PC-3 (cell line): ENCODE data around the gene GDPD5. TPM values are rescaled to one million over a fixed set of nuclear protein-coding genes. Genes with fewer than 3 reads are reported as not detected.

Source experiments
- ATAC-seq: fragments of 200-7000 bp; cut with Tn5 transposase; 2 replicates; pipeline ENCODE4 v1.9.1; 2020; ENCODE audit warnings: mild to moderate bottlenecking, moderate library complexity
- Bru-seq: library from RNA; stranded (reverse); fragments of 400-500 nt; gene quantifications from one replicate; lab custom pipeline; 2021; lab: Mats Ljungman, UMichigan
- BruChase-seq, 2 experiments: library from RNA; stranded (reverse); fragments of 400-500 nt; gene quantifications; one replicate each; lab custom pipeline; 2021; lab: Mats Ljungman, UMichigan
- BruUV-seq: library from RNA; stranded (reverse); fragments of 400-500 nt; replicated peaks from 2 replicates; lab custom pipeline; 2021; lab: Mats Ljungman, UMichigan
- CTCF ChIA-PET: fragments of 300-600 bp; sonication (Branson Sonifier 250); formaldehyde crosslinking; loops from one replicate; lab custom pipeline; 2022; ENCODE audit warnings: antibody characterized with exemption; lab: Charles Lee
- POLR2A ChIA-PET: fragments of 300-600 bp; sonication (Branson Sonifier 250); formaldehyde crosslinking; loops from one replicate; lab custom pipeline; 2022; ENCODE audit warnings: antibody characterized with exemption; ENCODE audit not compliant: unreplicated experiment; lab: Charles Lee
- DNase-seq: peaks from one replicate; pipeline ENCODE4 v3.0.0-alpha.2; 2015
- H2AFZ ChIP-seq: fragments of 300-600 bp; sonication (generic); 2 replicates; pipeline ENCODE4 v1.6.0; 2016; ENCODE audit warnings: antibody characterized with exemption, low read length
- H3F3A ChIP-seq: fragments of 300-600 bp; sonication (generic); one replicate; pipeline ENCODE4 v1.6.0; 2017; ENCODE audit warnings: antibody characterized with exemption, low read length, control low read depth, mild to moderate bottlenecking; ENCODE audit not compliant: unreplicated experiment
- H3K27ac ChIP-seq: fragments of 300-600 bp; sonication (generic); 2 replicates; pipeline ENCODE4 v1.5.1; 2016; ENCODE audit warnings: mild to moderate bottlenecking, low read length
- H3K27me3 ChIP-seq: fragments of 300-600 bp; sonication (generic); 2 replicates; pipeline ENCODE4 v1.6.1; 2016; ENCODE audit warnings: low read length, mixed read lengths
- H3K36me3 ChIP-seq: fragments of 300-600 bp; sonication (generic); 2 replicates; pipeline ENCODE4 v1.6.1; 2016; ENCODE audit warnings: low read depth, mixed run types, low read length, mixed read lengths
- H3K4me1 ChIP-seq: fragments of 300-600 bp; sonication (generic); 2 replicates; pipeline ENCODE4 v1.5.1; 2016; ENCODE audit warnings: low read length; ENCODE audit not compliant: insufficient read depth
- H3K4me2 ChIP-seq: fragments of 300-600 bp; sonication (generic); 2 replicates; pipeline ENCODE4 v1.6.0; 2016; ENCODE audit warnings: low read length
- H3K4me3 ChIP-seq: fragments of 300-600 bp; sonication (generic); 2 replicates; pipeline ENCODE4 v1.5.1; 2016; ENCODE audit warnings: mild to moderate bottlenecking, low read length, mixed read lengths
- H3K79me2 ChIP-seq: fragments of 300-600 bp; sonication (generic); 2 replicates; pipeline ENCODE4 v1.6.1; 2017; ENCODE audit warnings: low read length, mixed read lengths
- H3K9ac ChIP-seq: fragments of 300-600 bp; sonication (generic); 2 replicates; pipeline ENCODE4 v1.6.0; 2016; ENCODE audit warnings: mild to moderate bottlenecking, low read length
- H3K9me2 ChIP-seq: fragments of 300-600 bp; sonication (generic); replicated peaks from 2 replicates; pipeline ENCODE4 v1.6.1; 2016; ENCODE audit warnings: mixed run types, low read length, mixed read lengths
- H3K9me3 ChIP-seq: fragments of 300-600 bp; sonication (generic); 2 replicates; pipeline ENCODE4 v1.6.1; 2016; ENCODE audit warnings: low read length, mixed read lengths
- H4K20me1 ChIP-seq: fragments of 300-600 bp; sonication (generic); 2 replicates; pipeline ENCODE4 v1.6.1; 2016; ENCODE audit warnings: low read length, mixed read lengths
- CTCF ChIP-seq: fragments of 300-600 bp; sonication (generic); conservative IDR thresholded peaks from 2 replicates; pipeline ENCODE4 v1.5.1; 2017; ENCODE audit warnings: antibody characterized with exemption, low read depth, mild to moderate bottlenecking, low read length
- EZH2 ChIP-seq: fragments of 300-600 bp; sonication (generic); IDR thresholded peaks from one replicate; pipeline ENCODE4 v1.6.1; 2017; ENCODE audit warnings: antibody characterized with exemption, mild to moderate bottlenecking, low read length; ENCODE audit not compliant: unreplicated experiment
- EZH2phosphoT487 ChIP-seq: fragments of 300-600 bp; sonication (generic); IDR thresholded peaks from 2 replicates; pipeline ENCODE4 v1.6.1; 2018; ENCODE audit warnings: mild to moderate bottlenecking, antibody characterized with exemption, low read length, borderline replicate concordance
- intact Hi-C: fragments of 100-400 bp; cut with micrococcal nuclease; formaldehyde crosslinking; loops from 2 replicates; pipeline ENCODE4 v1.9.0; 2023
- long read RNA-seq: library from polyadenylated mRNA; unstranded; transcript quantifications from one replicate; pipeline ENCODE4 v2.0.0, GENCODE V29; 2021; ENCODE audit not compliant: unreplicated experiment
- total RNA-seq: library from RNA; depleted of rRNA; stranded (reverse); fragments of >200 nt; gene quantifications from 2 replicates; pipeline ENCODE4 v1.2.3, GENCODE V29; 2014; rRNA removed

GDPD5 gene, protein sequence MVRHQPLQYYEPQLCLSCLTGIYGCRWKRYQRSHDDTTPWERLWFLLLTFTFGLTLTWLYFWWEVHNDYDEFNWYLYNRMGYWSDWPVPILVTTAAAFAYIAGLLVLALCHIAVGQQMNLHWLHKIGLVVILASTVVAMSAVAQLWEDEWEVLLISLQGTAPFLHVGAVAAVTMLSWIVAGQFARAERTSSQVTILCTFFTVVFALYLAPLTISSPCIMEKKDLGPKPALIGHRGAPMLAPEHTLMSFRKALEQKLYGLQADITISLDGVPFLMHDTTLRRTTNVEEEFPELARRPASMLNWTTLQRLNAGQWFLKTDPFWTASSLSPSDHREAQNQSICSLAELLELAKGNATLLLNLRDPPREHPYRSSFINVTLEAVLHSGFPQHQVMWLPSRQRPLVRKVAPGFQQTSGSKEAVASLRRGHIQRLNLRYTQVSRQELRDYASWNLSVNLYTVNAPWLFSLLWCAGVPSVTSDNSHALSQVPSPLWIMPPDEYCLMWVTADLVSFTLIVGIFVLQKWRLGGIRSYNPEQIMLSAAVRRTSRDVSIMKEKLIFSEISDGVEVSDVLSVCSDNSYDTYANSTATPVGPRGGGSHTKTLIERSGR
- total RNA-seq (21.4 and 31.1 TPM in 2 replicates), Bru-seq, nascent RNA (percentile 45 among the genes with signal in this experiment), BruChase-seq, experiment 1, labeled RNA remaining after a 6-hour chase (percentile 45 among the genes with signal in this experiment), BruChase-seq, experiment 2, labeled RNA remaining after a 2-hour chase (percentile 44 among the genes with signal in this experiment)
- long read RNA-seq, transcript GDPD5-201 (17 exons, 3,523 nt), result major isoform, 13 of 48 reads
- long read RNA-seq, partial matches to known transcripts, result 16 of 48 reads
- long read RNA-seq, other reads (novel, unspliced or antisense), result 19 of 48 reads

- DNase-seq (peak; percentile 95), ATAC-seq (peak; percentile 88)
- Histone ChIP-seq H3K9me2 (no peaks in the 10 kb centered on the region), H3K4me3 (peak within 1 kb of the TSS; percentile 96), H3K36me3 (no peaks in the 10 kb centered on the region), H3K4me1 (peaks cover 20% of the 10 kb centered on the region), H3K4me2 (peak within 1 kb of the TSS; percentile 100), H3K9me3 (no peaks in the 10 kb centered on the region), H4K20me1 (no peaks in the 10 kb centered on the region), H3K79me2 (peaks cover 11% of the 10 kb centered on the region; the same call in 1 of the 2 replicates), H3K27ac (no peak within 1 kb of the TSS), H2AFZ (peak within 1 kb of the TSS; percentile 92), H3F3A (no peaks in the 10 kb centered on the region), H3K9ac (peak within 1 kb of the TSS; percentile 79), H3K27me3 (no peaks in the 10 kb centered on the region)
- POLR2A ChIA-PET, result interaction anchor here (0.6 kb wide), 1 partner anchor 26 kb away, joined by 3 read pairs; no protein-coding TSS in a partner anchor
- CTCF ChIA-PET, result interaction anchor here (0.6 to 1.2 kb wide), 5 partner anchors 26 to 676 kb away, joined by 3 to 11 read pairs (median 7); no protein-coding TSS in a partner anchor
- no peak for TF ChIP-seq EZH2
- peak; percentile 68 for TF ChIP-seq CTCF
- TF ChIP-seq EZH2phosphoT487, result no peak
- intact Hi-C loops, result no loop called here
- no TSS peak for BruUV-seq
These were observed at the start of gene GDPD5 for GRCh38 chr11:75525433-75526191. GDPD5 (minus strand) TSS chr11:75525941; CDS start chr11:75477735, 48,206 bp downstream.

DNA sequence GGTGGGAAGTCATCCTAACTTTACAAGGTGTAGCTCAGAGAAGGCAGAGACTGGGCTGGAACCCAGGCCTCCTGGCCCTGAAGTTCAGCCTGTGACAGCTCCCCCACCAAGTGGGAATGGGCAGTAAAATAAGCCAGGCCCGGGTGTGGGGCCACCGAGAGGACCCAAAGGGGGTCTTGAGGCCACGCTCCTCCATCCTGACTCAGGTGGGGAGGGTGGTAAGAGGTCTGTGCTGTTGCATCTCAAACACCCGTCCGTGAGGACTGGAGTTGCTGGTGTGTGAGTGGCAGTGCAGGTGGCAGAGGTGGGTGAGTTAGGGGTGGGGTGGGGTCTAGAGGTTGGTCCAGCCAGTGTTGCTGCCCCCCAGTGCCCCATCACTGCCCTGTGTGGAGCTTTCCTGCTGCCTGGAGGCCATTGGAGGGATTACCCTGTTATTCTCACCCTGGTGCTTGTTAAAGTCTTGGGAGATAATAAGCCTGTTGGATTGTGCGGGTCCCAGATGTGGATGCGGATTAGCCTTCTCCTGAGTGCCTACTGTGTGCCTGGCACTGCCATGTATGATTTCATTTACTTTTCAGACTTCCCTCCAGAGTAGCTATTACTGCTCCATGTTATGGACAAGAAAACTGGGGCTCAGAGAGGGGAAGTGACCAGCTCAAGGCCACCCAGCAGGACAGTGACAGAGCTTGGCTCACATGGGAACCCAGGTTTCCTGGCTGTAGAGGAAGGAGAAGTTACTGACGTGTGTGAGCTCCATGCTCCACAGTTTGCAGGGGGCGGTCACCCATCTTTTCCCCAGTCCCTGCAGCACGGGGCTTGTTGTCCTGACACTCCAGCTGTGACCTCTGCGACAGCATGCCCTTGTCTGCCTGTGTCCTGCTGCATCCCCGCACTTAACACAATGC is 49.2 kb upstream of the GDPD5 start:
- no peaks in the 10 kb centered on the region for H3K79me2 ChIP-seq
- no peaks in the 10 kb centered on the region for H4K20me1 ChIP-seq
- no peak for DNase-seq
- BruUV-seq, result no TSS peak
- H3F3A ChIP-seq, result no peaks in the 10 kb centered on the region
- no peak overlapping the region for H3K9ac ChIP-seq
- H3K9me2 ChIP-seq, result no peaks in the 10 kb centered on the region
- no peak overlapping the region for H2AFZ ChIP-seq
- H3K36me3 ChIP-seq, result peaks cover 23% of the 10 kb centered on the region; the same call in 1 of the 2 replicates
- no peaks in the 10 kb centered on the region for H3K27me3 ChIP-seq
- no peak overlapping the region for H3K4me2 ChIP-seq
- no peak for ATAC-seq
- ChIA-PET POLR2A (interaction anchor here (0.5 kb wide), 1 partner anchor 12 kb away, joined by 3 read pairs; no protein-coding TSS in a partner anchor), CTCF (interaction anchor here (1.5 kb wide), 1 partner anchor 38 kb away, joined by 3 read pairs; no protein-coding TSS in a partner anchor)
- no peak overlapping the region for H3K27ac ChIP-seq
- no peaks in the 10 kb centered on the region for H3K4me1 ChIP-seq
- no peaks in the 10 kb centered on the region for H3K9me3 ChIP-seq
- no peak overlapping the region for H3K4me3 ChIP-seq
- intact Hi-C loops, result no loop called here
- TF ChIP-seq EZH2, result no peak
- no peak for TF ChIP-seq EZH2phosphoT487
- peak; percentile 24; the same call in 1 of the 2 replicates for TF ChIP-seq CTCF
